Measurements from ENCODE around the gene TMEM235.

TMEM235 gene

DNA sequence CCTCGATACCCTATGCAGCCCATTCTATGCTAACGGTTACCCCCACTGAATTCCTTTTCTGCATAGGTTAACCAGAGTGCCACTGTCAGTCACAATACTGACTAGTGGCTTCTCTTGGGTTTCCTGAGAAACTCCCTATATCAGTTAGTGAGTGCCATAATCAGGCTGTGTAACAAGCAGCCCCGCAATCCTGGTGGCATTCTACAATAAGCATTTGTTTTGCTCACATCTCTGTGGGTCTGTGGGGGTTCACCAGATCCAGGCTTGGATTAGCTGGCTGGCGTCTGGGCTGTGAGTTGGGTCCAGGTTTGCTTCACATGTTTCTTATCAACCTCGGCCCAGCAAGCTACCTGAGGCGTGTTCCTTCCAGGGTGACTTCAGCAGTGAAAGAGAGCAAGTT is 42.4 kb downstream of the TMEM235 start:
- no peak for DNase-seq

DNA sequence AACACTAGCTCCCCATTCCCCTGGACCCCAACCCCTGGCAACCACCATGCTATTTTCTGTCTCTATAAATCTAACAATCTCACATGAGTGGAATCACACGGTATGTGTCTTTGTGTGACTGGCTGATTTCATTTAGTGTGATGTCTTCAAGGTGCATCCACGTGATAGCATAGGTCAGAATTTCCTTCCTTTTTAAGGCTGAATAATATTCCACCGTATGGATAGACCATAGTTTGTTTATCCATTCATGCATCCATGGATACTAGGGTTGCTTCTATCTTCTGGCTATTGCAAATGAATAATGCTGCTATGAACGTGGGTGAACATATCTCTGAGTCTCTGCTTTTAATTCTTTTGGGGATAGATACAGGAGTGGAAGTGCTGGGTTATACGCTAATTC is 43.9 kb downstream of the TMEM235 start:
- no peak for DNase-seq

DNA sequence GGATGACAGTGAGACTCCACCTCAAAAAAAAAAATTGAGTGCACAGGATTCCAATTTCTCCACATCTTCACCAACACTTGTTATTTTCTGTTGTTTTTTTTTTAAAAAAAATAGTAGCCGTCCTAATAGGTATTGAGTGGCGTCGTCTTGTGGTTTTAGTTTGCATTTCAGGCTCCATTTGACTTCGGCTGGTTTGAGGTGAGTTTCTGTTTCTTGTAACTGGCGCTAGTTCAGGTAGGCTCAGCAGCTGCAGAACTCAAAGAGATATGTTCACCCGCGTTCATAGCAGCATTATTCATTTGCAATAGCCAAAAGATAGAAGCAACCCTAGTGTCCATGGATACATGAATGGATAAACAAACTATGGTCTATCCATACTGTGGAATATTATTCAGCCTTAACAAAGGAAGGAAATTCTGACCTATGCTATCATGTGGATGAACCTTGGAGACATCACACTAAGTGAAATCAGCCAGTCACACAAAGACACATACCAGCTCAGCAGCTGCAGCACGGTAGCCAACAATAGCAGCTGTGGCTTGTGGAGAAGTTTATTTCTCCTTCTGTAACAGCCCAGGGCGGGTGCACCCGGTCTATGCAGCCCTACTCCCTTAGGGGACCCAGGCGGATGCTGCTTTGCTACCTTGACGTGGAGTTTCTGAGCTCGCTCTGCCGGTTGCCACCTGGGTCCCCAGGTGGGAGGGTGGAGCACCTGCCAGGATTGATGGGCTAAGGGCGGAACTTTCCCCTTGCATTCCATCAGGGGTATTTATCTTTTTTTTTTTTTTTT is 44.9 kb downstream of the TMEM235 start:
- DNase-seq, result no peak

DNA sequence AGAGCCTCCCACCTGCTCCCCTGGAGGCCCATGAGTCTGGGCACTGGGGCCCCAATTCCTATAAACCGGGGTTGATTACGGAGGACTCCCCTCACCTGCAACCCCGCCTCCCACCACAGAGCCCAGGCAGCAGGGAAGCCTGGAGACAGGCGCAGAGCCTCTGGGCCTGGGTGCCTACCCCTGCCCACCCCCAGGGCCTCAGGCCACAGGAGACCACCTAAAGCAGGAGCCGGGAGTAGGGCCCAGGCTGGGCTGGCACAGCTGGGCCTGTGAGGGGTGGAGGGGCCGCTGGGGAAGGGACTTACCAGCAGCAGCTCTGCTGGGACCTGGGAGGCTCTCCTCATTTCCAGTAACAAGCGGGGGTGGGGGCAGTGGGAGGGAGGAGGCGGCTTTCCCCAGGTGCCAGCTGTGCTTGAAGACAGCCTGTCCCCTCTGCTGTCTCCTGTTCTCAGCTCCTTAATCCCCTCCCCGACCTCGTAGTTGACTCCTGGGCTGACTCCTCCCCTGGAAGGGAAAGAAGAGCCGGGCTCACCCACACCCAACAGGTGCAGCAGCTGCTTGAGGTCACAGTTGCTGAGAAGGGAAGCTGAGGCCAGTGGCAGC is 46.8 kb downstream of the TMEM235 start:
- DNase-seq, result no peak

DNA sequence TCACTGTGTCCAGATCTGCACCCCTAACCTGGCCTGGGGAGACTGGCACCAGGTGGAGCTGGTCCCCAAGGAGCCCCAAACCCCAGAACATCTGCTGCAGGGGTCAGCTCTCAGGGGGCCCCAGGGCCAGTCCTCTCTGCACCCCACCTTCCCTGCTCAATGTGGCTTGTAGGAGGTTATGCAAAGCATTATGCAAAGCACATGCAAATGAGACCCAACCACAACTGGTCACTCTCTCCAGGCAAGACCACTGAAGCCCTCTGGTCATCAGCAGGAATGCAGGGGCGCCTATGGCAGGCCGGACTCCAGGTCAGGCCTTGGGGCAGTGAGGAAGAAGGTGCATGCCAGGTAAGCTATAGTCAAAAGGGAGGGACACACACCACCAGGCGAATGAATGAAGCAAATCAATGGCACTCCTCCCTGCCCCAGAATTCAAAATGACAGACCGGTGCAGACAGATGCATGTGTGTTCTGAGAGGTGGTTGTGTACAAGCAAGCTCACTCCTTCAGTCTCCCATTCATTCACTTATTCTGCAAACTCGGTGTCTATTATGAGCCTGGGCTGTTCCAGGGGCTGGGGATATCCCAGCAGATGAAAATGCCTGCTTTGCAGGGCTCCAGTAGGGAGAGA is 48.0 kb downstream of the TMEM235 start:
- DNase-seq, result no peak

DNA sequence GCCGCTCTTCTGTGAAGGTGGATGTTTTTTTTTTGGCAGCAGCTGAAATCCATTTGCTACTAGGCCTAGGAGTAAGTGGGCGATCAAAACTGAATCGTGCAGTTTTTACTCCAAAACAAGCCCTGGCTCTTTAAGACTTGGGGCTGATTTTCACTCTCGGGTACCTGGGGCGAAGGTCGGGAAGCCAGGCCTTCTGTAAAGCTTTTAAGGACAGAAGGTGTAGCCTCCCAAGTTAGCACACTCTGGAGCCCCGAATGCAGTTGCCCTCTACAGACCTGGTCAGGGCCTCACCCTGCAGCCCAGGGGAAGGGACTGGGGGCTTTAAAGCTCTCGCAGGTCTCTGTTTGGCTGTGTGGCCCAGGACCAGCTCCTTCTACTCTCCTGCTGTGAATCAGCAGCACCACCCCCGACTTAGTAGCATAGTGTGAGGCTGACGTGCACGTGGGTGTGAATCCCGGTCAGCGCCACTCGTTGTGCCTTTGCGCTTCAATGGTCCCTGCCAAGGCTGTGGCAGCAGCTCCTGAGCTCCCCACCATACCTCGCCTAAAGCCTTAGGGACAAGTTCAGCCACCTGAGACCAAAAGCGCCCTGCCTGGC is 49.9 kb downstream of the TMEM235 start:
- no peak for DNase-seq

DNA sequence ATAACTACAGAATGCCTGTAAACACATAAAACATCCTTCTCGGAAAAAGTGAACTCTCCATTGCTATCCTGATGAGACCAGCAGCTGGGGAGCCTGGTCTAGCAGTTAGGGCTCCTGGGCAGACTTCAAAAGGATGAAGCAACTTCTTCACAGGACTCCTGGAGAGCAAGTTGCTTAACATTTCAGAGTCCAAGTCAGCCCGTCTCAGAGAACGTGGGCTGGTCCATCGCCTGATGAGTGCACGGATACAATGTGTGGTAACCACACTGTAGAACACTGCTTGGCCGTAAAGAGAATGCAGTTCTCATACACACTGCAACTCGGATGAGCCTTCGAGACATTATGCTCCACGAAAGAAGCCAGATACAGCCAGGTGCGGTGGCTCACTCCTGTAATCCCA is 52.7 kb downstream of the TMEM235 start:
- DNase-seq, result no peak

DNA sequence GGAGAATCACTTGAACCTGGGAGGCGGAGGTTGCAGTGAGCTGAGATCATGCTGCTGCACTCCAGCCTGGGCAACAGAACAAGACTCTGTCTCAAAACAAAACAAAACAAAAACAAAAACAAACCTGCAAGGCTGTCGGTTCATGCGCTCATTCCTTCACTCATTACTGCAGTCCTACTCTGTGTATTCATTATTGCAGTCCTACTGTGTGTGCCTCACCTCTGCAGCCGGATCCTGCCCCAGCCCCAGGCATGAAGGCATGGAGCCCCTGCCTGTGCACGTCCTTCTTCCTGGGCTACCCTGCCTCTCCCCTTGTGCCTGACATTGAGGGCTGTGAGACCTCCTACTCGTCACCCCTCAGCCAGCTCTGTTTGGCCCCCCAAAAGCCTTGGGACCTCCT is 57.6 kb downstream of the TMEM235 start:
- DNase-seq, result no peak

DNA sequence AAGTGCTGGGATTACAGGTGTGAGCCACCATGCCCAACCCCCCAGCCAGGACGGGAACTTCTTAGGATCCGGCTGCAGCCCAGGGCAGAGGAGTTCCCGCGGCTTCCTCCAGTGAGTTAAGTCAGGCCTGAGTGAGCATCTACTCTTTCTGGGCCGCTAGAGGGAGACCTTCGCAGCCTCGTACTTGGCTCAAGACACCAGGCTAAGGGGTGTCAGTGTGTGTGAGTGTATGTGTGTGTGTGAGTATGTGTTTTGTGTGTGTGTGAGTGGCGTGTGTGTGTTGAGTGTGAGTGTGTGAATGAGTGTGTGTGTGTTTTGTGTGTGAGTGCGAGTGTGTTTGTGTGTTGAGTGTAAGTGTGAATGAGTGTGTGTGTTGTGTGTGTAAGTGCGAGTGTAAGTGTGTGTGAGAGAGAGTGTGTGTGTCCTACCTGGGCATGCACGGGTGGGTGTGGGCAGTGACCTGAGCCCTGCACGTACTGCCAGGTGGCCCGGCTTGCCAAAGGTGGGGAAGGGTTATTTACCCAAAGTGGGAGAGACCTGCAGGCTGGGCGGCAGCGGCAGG is 58.5 kb downstream of the TMEM235 start:
- peak; percentile 71 for DNase-seq
